IMR-90 (cell line): ENCODE results near the gene MPIG6B. TPM values are rescaled to one million over a fixed set of nuclear protein-coding genes. Genes with fewer than 3 reads are reported as not detected.

Experiments used
- ATAC-seq: fragments of 200-7000 bp; cut with Tn5 transposase; 2 replicates; pipeline ENCODE4 v1.9.1; 2020; ENCODE audit warnings: low read depth, mild to moderate bottlenecking, moderate library complexity
- BruUV-seq: library from RNA; stranded (reverse); fragments of 400-500 nt; replicated peaks from 2 replicates; lab custom pipeline; 2021; lab: Mats Ljungman, UMichigan
- CTCF ChIA-PET: fragments of 300-600 bp; formaldehyde crosslinking; extraction: SDS; loops from one replicate; lab custom pipeline; 2021; ENCODE audit warnings: antibody characterized with exemption; lab: Yijun Ruan, JAX
- POLR2A ChIA-PET: fragments of 300-600 bp; sonication (Branson Sonifier 250); formaldehyde crosslinking; loops from one replicate; lab custom pipeline; 2022; ENCODE audit warnings: antibody characterized with exemption; ENCODE audit not compliant: unreplicated experiment; lab: Charles Lee
- DNase-seq: peaks from one replicate; pipeline ENCODE4 v3.0.0; 2013
- H2AFZ ChIP-seq: replicated peaks from 2 replicates; pipeline ENCODE3; 2013; ENCODE audit warnings: low read length, mild to moderate bottlenecking; ENCODE audit not compliant: poor library complexity
- H2AK5ac ChIP-seq: 2 replicates; pipeline ENCODE4 v1.6.1; 2013; ENCODE audit warnings: low read depth, low read length, inconsistent platforms
- H2AK9ac ChIP-seq: replicated peaks from 2 replicates; pipeline ENCODE3; 2013; ENCODE audit warnings: mild to moderate bottlenecking, low read depth, low read length, moderate library complexity; ENCODE audit not compliant: poor library complexity
- H2BK120ac ChIP-seq: 2 replicates; pipeline ENCODE4 v1.6.1; 2013; ENCODE audit warnings: low read depth, low read length, inconsistent platforms
- H2BK15ac ChIP-seq: 3 replicates; pipeline ENCODE4 v1.6.1; 2013; ENCODE audit warnings: low read depth, low read length, inconsistent platforms
- H2BK20ac ChIP-seq: 2 replicates; pipeline ENCODE4 v1.6.1; 2013; ENCODE audit warnings: low read depth, mild to moderate bottlenecking, inconsistent platforms, low read length, moderate library complexity
- H2BK5ac ChIP-seq: 2 replicates; pipeline ENCODE4 v1.6.1; 2013; ENCODE audit warnings: mild to moderate bottlenecking, low read depth, low read length, inconsistent platforms; ENCODE audit not compliant: poor library complexity, severe bottlenecking
- H3K14ac ChIP-seq: replicated peaks from 2 replicates; pipeline ENCODE4 v1.6.1; 2013; ENCODE audit warnings: low read depth, low read length, inconsistent platforms
- H3K18ac ChIP-seq: 2 replicates; pipeline ENCODE4 v1.6.1; 2013; ENCODE audit warnings: low read depth, low read length, control low read depth
- H3K23ac ChIP-seq: 2 replicates; pipeline ENCODE4 v1.6.1; 2013; ENCODE audit warnings: low read depth, low read length, inconsistent platforms
- H3K27ac ChIP-seq: 2 replicates; pipeline ENCODE4 v1.5.1; 2013; ENCODE audit warnings: mild to moderate bottlenecking, control low read depth, low read length; ENCODE audit not compliant: insufficient read depth
- H3K27me3 ChIP-seq: 2 replicates; pipeline ENCODE4 v1.6.1; 2013; ENCODE audit warnings: low read length; ENCODE audit not compliant: control insufficient read depth, insufficient read depth
- H3K36me3 ChIP-seq: 2 replicates; pipeline ENCODE4 v1.6.1; 2013; ENCODE audit warnings: low read length, mixed read lengths; ENCODE audit not compliant: control insufficient read depth, insufficient read depth
- H3K4ac ChIP-seq: 2 replicates; pipeline ENCODE4 v1.6.1; 2013; ENCODE audit warnings: low read depth, low read length, inconsistent platforms
- H3K4me1 ChIP-seq: 2 replicates; pipeline ENCODE4 v1.6.1; 2013; ENCODE audit warnings: low read length, mixed read lengths; ENCODE audit not compliant: control insufficient read depth, insufficient read depth
- H3K4me2 ChIP-seq: 2 replicates; pipeline ENCODE4 v1.6.1; 2013; ENCODE audit warnings: low read depth, mild to moderate bottlenecking, control low read depth, low read length, moderate library complexity
- H3K4me3 ChIP-seq: 2 replicates; pipeline ENCODE4 v1.5.1; 2013; ENCODE audit warnings: low read depth, mild to moderate bottlenecking, control low read depth, low read length, moderate library complexity; ENCODE audit not compliant: insufficient read depth
- H3K56ac ChIP-seq: 2 replicates; pipeline ENCODE4 v1.6.1; 2013; ENCODE audit warnings: low read length, inconsistent platforms; ENCODE audit not compliant: insufficient read depth; ENCODE audit errors: extremely low read depth
- H3K79me1 ChIP-seq, 2 experiments: 2 replicates each; pipeline ENCODE4 v1.6.1; 2013; ENCODE audit warnings: low read length in 2 of 2, inconsistent platforms in 1 of 2, low read depth in 1 of 2
- H3K9ac ChIP-seq: 2 replicates; pipeline ENCODE4 v1.6.1; 2013; ENCODE audit warnings: low read depth, low read length, control low read depth
- H3K9me1 ChIP-seq: 2 replicates; pipeline ENCODE4 v1.6.1; 2013; ENCODE audit warnings: low read length, inconsistent platforms; ENCODE audit not compliant: insufficient read depth
- H3K9me3 ChIP-seq: 2 replicates; pipeline ENCODE4 v1.6.1; 2013; ENCODE audit warnings: low read length; ENCODE audit not compliant: control insufficient read depth, insufficient read depth
- H4K20me1 ChIP-seq: 2 replicates; pipeline ENCODE4 v1.6.1; 2013; ENCODE audit warnings: low read length, inconsistent platforms; ENCODE audit not compliant: insufficient read depth
- H4K5ac ChIP-seq: 2 replicates; pipeline ENCODE4 v1.6.1; 2013; ENCODE audit warnings: mild to moderate bottlenecking, low read depth, low read length, control low read depth
- H4K8ac ChIP-seq, 2 experiments: 2 replicates each; pipeline ENCODE4 v1.6.1; 2013; ENCODE audit warnings: low read depth in 2 of 2, low read length in 2 of 2, control low read depth in 1 of 2, inconsistent platforms in 1 of 2
- H4K91ac ChIP-seq: 2 replicates; pipeline ENCODE4 v1.6.1; 2013; ENCODE audit warnings: low read depth, low read length, inconsistent platforms; ENCODE audit not compliant: insufficient read depth
- MAFK ChIP-seq: IDR thresholded peaks from 2 replicates; pipeline ENCODE4 v1.6.1; 2012; ENCODE audit warnings: low read depth, low read length, improper control_type of control experiment
- MAZ ChIP-seq: IDR thresholded peaks from 2 replicates; pipeline ENCODE4 v1.6.1; 2012; ENCODE audit warnings: low read depth, mild to moderate bottlenecking, low read length, improper control_type of control experiment, moderate library complexity, borderline replicate concordance
- NFE2L2 ChIP-seq: fragments of 150-350 bp; IDR thresholded peaks from 2 replicates; pipeline ENCODE4 v1.6.1; 2016; ENCODE audit warnings: low read depth, mild to moderate bottlenecking, low read length
- WGBS, 2 experiments: methylation state at CpG; one replicate each; pipeline versions ENCODE4 v1.1.5 to v1.1.7; 2013; ENCODE audit warnings: missing lambda C conversion rate in 2 of 2; ENCODE audit not compliant: insufficient read length in 1 of 2; ENCODE audit errors: extremely low coverage in 2 of 2; 5-methylcytosine and 5-hydroxymethylcytosine counted together
- dilution Hi-C: fragments of 300-500 bp; cut with HindIII; formaldehyde crosslinking; loops from one replicate; pipeline ENCODE4 v1.14.3; 2018; ENCODE audit warnings: low sequenced_read_pairs; ENCODE audit not compliant: unreplicated experiment
- in situ Hi-C: fragments of 300-500 bp; cut with MboI; formaldehyde crosslinking; loops from 3 replicates; pipeline ENCODE4 v1.14.3; 2019; ENCODE audit warnings: low sequenced_read_pairs, inconsistent platforms, mixed read lengths
- intact Hi-C: fragments of 100-400 bp; cut with micrococcal nuclease; formaldehyde crosslinking; loops from 2 replicates; pipeline ENCODE4 v1.10.0; 2022
- polyA plus RNA-seq, 3 experiments: library from polyadenylated mRNA; depleted of rRNA; stranded (reverse); fragments of >200 nt; gene quantifications; 2 replicates each; pipeline ENCODE4 v1.2.3, GENCODE V29; 2012; ENCODE audit warnings: low replicate concordance in 1 of 3
- total RNA-seq: library from RNA; depleted of rRNA; stranded (reverse); fragments of >200 nt; gene quantifications from 2 replicates; pipeline ENCODE4 v1.2.3, GENCODE V29; 2012

The MPIG6B gene
- total and polyA plus RNA-seq, 2 of the 4 experiments (the other 2 are of a cell fraction): not detected

DNA sequence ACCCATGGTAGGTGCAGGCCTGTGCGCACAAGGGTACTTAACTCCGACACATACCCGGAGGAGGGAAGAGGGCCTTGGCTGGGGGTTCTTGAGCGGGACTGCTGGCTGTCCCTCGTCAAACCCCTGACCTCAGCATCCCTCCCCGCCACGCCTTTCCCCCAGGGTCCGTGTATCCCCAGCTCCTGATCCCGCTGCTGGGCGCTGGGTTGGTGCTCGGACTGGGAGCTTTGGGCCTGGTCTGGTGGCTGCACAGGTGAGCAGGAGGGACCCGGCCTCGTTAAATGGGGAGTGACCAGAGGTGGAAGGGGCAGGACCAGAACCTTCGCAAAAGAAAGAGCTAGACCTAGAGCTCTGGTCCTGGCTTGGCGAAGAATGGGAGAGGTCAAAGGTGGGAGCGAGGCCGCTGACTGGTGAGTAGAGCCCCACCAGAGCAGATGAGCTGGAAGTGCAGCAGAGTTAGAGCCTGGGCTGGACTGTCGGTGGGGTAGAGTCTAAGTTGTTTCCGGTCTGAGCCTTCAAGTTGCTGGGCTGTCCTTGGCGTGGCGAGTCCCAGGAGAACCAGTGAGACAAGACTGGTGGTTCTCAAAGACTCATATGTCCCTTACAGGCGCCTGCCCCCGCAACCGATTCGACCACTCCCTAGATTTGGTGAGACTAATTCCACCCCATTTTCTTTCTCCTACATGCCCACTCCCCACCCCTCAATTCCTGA is 963 bp downstream of the MPIG6B start:
- ChIA-PET POLR2A (interaction anchor here (0.6 kb wide), 1 partner anchor 10 kb away, joined by 3 read pairs; no protein-coding TSS in a partner anchor), CTCF (no interaction called here)
- H3K9ac ChIP-seq: no peak overlapping the region
- peaks cover 20% of the 10 kb centered on the region for H3K36me3 ChIP-seq
- H2BK15ac ChIP-seq: no peak overlapping the region
- BruUV-seq: no TSS peak
- intact Hi-C loops (no loop called here), in situ Hi-C loops (no loop called here), dilution Hi-C loops (no loop called here)
- H3K14ac ChIP-seq: no peak overlapping the region
- ATAC-seq (no peak), DNase-seq (no peak)
- peak overlapping the region; percentile 1 for H2AK9ac ChIP-seq
- H4K20me1 ChIP-seq: peaks cover 2% of the 10 kb centered on the region; the same call in 1 of the 2 replicates
- H3K27me3 ChIP-seq: no peaks in the 10 kb centered on the region; the same call in 1 of the 2 replicates
- H4K91ac ChIP-seq: no peak overlapping the region
- no peak overlapping the region for H2BK20ac ChIP-seq
- H3K79me1 ChIP-seq: peaks cover 0 to 18% of the 10 kb centered on the region in 2 experiments; a peak in 2 of 4 replicates
- no peak overlapping the region for H3K4me2 ChIP-seq
- H3K18ac ChIP-seq: no peak overlapping the region
- TF ChIP-seq MAFK: no peak
- TF ChIP-seq MAZ: no peak
- no peak for TF ChIP-seq NFE2L2
- no peak overlapping the region for H3K27ac ChIP-seq
- no peak overlapping the region for H3K23ac ChIP-seq
- H3K4ac ChIP-seq: no peak overlapping the region
- 98% methylated on average over 7 of the region's 25 CpGs; no CpG with 5 or more reads in 1 of the 2 experiments for WGBS, 2 experiments
- H3K4me1 ChIP-seq: peaks cover 3% of the 10 kb centered on the region
- H2AFZ ChIP-seq: no peak overlapping the region
- peaks cover 4% of the 10 kb centered on the region; the same call in 1 of the 2 replicates for H3K9me1 ChIP-seq
- H3K9me3 ChIP-seq: no peaks in the 10 kb centered on the region
- no peak overlapping the region for H2AK5ac ChIP-seq
- no peak overlapping the region for H2BK120ac ChIP-seq
- no peak overlapping the region for H3K4me3 ChIP-seq
- H3K56ac ChIP-seq: no peak overlapping the region
- H2BK5ac ChIP-seq: no peak overlapping the region
- no peak overlapping the region for H4K8ac ChIP-seq
- no peak overlapping the region for H4K5ac ChIP-seq
